ENCODE results near the gene NHLH1.

Gene NHLH1

DNA sequence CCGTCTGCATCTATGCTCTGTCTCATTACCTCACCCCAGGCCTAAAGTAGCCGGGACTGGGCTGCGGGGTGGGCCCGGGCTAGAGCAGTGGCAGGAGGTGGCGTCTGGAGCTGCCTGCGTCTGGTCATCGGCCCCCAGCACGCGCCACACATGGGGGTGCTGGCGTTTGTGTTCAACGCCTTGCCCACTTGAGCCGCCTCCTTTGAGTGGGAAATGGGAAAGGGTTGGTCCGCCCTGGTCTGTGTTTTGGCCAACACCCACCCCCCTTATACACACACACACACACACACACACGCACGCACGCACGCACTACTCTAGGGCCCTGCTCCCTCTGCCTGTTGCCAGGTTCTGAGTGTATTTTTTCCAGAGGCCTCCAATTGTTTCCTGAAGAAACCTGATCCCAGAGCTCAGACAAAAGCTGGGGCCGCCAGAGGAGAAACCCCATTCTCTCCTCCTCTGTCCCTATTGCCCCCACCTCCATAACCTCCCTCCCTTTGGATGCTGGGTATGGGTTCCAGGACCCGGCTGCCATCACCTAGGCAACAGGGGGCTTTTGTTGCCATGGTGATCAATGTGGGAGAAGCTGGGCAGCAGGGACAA is 43.6 kb downstream of the NHLH1 start:
- DNase-seq (ENCODE audit: low read depth in 2 of 2, low spot score in 1 of 2), result no peak

DNA sequence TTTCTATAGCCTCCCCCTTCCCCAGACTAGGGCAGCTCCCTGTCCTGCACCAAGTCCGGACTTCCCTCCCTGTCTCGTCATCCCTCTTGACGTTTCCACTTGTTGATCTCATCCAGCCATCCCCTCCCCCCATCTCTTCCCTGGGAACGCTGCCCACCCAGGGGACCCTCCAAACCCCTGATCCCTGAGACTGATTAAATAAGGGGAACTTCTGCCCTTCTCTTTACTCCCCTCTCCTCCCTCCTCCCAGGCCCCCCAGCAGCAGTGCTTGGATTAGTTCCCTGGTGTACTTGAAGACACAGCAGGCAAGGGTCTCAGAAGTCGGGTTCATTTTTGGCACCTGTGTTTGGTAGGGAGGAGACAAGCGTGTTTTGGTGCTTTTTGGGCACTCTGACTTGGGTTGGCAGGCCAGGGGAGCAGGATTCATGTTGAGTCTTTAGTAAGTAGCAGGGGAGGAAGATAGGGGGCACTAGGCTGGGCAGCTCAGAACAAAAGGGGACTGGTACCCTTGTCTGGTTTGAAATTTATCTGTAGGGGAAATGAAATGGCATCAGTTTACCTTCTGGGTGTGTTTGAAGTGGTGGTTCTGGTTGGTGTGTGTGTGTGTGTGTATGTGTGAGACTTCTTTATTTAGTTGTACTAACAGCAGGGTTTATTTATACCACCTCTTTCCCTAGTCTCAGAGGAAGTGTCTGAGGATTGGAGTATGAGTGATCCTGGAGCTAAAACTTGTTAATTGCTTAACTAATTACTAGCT is 44.6 kb downstream of the NHLH1 start:
- DNase-seq (ENCODE audit: low read depth in 2 of 2, low spot score in 1 of 2), result no peak

DNA sequence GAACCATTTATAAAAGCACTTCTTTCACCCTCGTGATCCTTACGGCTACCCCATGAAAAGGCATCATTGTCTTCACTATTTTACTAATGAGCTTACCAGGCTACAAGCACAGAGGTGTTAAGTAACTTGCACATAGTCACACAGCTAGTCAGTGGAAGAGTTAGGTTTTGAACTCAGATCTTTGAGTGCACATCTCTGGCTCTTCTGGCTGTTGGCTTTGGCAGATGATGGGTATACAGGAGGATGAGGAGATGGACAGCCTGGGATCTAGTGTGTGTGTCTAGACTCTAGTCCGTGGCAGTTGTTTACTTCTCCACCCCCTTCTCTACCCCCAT is 45.1 kb downstream of the NHLH1 start:
- no peak for DNase-seq (ENCODE audit: low read depth in 2 of 2, low spot score in 1 of 2)

DNA sequence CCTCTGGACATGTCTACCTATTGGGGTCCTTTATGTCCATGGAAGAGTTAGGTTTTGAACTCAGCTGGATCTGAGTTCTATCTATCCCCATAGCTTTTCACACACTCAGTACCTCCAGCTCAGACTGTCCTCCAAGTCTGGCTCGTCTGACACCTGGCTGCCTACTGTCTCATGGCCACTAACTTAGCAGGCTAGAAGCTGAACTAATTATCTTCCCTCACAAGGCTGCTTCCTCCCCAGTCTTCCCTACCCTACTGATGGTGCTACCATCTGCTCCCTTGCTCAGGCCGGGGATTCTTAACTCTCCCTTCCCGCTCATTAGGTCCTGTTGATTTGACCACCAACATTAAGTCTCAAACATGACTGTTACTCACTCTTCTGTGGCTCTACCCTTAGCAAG is 46.8 kb downstream of the NHLH1 start:
- DNase-seq (ENCODE audit: low read depth in 2 of 2, low spot score in 1 of 2), result no peak

DNA sequence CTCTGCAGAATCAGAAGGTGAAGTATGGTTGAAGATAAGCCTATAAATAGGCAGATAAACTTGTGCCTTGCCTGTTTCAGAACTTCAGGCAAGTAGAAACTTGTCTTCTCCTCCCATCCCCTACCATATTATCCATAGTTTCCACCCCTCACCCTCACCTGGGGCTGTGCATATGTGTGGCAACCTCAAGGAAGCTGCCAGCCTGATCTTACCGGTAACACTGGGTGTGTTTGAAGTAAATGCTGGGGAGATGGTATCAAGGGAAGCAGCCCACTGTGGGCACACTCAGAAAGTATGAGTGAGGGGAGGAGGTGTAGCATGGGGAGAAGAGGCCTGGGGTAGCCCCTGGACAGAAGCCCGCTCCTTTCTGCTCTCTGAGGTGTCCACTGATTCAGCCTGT is 48.0 kb downstream of the NHLH1 start:
- DNase-seq (ENCODE audit: low read depth in 2 of 2, low spot score in 1 of 2), result no peak

DNA sequence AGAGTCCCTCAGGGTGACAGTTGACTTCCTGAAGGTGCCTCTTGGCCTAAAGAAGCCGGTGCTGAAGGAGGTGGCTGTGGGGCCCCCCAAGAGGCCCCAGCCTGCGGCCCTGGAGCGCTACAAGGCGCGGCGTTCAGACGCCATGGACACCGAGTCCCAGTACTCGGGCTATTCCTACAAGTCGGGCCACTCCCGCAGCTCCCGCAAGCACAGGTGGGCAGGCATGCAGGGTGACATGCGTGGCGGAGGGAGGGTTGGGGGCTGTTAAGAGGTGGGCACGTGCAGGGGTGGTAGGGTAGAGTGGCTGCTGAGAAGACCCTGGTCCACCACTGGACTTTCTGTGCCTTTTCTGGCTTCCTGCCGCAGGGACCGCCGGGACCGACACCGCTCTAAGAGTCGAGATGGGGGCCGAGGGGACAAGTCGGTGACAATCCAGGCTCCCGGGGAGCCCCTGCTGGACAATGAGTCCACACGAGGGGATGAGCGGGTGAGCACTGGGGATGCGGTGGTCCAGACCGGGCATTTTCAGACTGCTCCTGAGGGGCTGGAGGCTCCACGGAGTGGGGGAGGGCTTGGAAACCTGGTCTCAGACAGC is 48.9 kb downstream of the NHLH1 start:
- no peak for DNase-seq (ENCODE audit: low read depth in 2 of 2, low spot score in 1 of 2)

DNA sequence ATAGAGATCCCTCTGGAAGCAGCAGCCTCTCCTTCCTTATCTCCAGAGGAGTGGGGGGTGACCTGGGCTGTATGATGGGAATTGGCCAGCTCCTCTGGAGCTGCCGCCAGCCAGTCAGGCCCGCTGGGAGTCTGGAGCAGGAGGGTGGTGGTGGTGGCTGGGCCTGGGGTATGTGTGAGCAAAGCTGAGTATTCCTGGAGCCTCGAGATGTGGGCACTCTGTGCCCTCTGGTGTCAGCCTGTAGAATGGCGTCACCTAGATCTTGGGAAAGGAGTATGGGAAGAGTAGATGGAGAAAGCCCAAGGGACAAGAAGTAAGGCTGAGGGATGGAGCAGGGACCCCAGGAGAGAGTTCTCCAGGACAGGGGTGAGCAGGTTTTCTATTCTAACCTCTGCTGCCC is 49.5 kb downstream of the NHLH1 start:
- no peak for DNase-seq (ENCODE audit: low read depth in 2 of 2, low spot score in 1 of 2)

DNA sequence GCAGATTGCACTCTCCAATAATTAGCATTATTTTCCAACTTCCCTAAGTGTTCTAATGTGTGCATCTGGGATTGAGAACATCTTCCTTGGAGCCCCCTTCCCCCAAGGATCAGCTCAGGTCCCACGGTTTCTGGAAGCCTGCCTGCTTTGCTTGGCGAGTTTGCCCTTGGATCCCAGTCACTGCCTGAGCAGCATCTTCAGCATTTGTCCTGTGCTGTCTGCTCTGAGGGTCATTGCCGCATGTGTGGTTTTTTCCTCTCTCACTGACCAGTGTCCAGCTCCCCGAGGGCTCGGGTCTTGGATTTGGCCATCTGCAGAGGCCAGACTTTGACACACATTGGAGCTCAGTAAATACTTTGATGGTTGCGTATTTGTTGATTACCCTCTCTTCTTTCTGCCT is 51.6 kb downstream of the NHLH1 start:
- no peak for DNase-seq (ENCODE audit: low read depth in 2 of 2, low spot score in 1 of 2)

DNA sequence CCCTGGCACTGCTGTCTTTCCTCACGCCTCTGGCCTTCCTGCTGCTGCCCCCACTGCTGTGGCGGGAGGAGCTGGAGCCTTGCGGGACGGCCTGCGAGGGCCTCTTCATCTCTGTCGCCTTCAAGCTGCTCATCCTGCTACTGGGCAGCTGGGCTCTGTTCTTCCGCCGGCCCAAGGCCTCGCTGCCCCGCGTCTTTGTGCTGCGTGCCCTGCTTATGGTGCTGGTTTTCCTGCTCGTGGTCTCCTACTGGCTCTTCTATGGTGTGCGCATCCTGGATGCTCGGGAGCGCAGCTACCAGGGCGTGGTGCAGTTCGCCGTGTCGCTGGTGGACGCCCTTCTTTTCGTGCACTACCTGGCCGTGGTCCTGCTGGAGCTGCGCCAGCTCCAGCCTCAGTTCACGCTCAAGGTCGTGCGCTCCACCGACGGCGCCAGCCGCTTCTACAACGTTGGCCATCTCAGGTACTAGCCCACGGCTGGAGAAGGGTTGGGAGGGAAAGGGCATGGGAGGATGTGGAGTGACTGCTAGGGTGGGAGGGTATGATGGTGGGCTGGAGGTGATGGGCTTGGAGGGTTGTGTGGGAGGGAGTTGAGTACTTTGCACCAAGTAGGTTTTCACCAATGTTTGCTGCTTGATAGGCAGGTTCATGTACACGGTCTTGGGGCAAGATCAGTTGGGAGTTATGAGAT is 52.4 kb downstream of the NHLH1 start:
- no peak for DNase-seq (ENCODE audit: low read depth in 2 of 2, low spot score in 1 of 2)

DNA sequence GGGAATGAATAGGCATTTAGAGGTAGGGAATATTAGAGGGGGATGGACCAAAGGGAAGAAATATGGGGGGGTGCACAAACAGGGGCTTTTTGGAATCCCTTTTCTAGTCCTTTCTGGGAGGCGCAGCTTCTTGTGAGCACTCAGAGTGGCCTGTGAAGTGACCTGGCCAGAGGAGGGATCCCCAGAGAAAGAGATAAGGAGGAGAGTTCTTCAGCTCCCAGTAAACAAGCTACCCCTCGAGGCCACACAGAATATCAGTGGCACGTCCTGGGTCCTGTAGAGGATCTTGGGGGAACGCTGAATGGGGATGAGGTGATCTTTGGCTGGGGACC is 52.9 kb downstream of the NHLH1 start:
- DNase-seq (ENCODE audit: low read depth in 2 of 2, low spot score in 1 of 2), result no peak

DNA sequence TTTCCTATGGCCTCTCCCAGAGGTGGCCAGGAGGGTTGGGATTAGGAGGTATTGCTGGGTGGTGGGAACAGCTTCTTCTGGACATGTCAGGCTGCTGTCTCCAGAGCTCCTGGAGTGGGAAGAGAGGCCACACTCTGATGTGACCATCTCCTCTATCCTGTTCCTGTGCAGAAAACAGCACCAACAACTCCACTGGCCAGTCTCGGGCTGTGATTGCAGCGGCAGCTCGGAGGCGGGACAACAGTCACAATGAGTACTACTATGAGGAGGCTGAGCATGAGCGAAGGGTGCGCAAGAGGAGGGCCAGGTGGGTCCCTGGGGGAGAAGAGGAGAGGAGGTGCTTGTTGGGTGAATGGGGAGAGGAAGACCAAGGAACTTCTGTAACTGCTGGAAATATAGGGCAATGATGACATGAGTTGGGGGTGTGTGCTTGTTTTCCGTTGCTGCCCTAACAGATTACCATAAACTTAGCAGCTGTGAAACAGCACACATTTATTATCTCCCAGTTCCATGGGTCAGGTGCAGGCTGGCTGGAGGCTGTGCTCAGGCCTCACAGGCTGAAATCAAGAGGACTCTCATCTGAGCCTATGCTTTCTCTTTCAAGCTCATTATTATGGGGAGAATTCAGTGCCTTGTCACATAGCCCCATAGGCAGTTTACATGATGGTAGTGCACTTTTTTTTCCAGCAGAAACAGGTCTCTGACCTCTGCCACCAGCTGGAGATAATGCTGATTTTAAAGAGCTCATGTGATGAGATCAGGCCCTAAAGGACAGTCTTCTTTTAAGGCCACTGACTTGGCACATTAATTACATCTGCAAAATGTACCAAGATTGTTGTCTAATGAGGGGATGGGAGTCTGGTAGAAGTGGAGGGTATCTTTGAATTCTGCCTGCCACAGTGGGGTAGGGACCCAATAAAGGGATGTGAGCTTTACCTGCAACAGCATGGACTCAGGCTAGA is 54.3 kb downstream of the NHLH1 start:
- DNase-seq (ENCODE audit: low read depth in 2 of 2, low spot score in 1 of 2), result no peak

DNA sequence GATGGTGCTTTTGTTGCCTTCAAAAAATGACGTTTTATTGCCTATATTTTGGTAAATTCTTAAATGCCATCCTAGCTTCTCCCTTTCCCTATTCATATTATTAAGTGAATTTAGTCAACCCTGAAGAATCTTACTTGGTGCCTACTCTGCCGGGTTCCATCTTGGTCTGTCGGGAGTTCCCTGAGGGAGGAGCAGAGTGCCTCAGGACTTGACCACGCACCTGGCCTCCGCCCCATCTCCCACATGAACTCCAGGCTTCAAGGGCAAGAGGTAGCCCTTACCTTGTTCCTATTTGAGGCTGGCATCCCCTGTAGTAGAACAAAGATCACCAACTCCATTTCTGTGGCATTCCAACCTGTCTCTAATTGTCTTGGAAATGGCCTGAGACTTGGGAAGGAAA is 55.0 kb downstream of the NHLH1 start:
- no peak for DNase-seq (ENCODE audit: low read depth in 2 of 2, low spot score in 1 of 2)
